Activated CD4-positive, CD25-positive, alpha-beta regulatory T cell treated with anti-CD3 and anti-CD28 coated beads, Interleukin-2, amount 50 U/mL, for 72 hours (primary cell): ENCODE results near the gene SLX4IP.
"Not testable (repeated sequence)": the region's sequence is repeated elsewhere in the genome, so short reads cannot be mapped to it uniquely, and the experiment has no call there.

Source experiments
- DNase-seq: peaks from one replicate; pipeline ENCODE4 v3.0.0; 2021

The SLX4IP gene

GRCh38 chr20:10434832-10435812, at the start of gene SLX4IP:
Gene SLX4IP, plus strand, starts transcription at chr20:10435305. Its CDS starts 22,900 bp downstream, at chr20:10458205.
- DNase-seq: peak; percentile 73

DNA sequence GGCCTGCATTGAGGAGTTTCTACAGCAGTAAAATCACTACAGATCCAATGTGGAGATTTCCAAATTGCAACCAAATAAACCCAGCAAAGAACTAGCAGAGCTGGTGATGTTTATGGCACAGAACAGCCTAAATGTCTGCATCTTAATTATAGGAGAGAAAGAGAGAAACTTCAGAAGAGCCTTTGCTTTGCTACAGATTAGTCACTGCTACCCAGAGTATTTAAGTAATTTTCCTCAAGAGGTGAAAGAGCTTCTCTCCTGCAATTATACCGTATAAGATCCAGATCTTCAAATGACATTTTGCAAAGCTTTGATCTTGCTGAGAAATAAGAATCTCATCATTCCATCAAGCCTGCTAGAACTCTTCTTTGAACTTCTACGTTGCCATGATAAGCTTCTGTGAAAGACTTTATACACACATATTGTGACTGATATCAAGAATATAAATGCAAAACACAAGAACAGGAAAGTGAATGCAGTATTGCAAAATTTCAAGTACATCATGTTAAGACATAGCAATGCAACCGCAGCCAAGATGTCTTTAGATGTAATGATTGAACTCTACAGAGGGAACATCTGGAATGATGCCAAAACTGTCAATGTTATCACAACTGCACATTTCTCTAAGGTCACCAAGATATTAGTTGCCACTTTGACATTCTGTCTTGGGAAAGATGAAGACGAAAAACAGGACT, 49.1 kb upstream of the SLX4IP start:
- no peak for DNase-seq

GRCh38 chr20:10387686-10388085, 47.4 kb upstream of the SLX4IP start:
- DNase-seq: no peak

DNA sequence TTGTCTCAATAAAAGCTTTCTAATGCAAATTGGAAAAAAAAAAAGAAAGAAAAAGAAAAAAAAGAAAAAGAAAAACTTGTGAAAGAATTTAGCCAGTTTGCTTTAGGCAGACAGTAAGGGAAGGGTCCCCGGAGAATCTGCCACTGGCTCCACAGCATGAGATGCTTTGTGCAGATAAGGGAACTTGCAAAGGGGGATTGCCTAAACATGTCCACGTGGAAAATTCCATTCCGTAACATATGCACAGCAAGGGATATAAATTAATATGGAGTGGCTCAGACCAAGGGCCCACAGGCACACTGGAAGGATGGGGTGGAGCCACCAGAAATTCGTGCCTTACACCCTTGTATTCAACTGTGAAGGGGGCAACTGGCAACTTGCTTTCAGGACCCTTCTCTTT, 46.5 kb upstream of the SLX4IP start:
- no peak for DNase-seq

GRCh38 chr20:10390709-10391108, 44.4 kb upstream of the SLX4IP start:
- DNase-seq: no peak

DNA sequence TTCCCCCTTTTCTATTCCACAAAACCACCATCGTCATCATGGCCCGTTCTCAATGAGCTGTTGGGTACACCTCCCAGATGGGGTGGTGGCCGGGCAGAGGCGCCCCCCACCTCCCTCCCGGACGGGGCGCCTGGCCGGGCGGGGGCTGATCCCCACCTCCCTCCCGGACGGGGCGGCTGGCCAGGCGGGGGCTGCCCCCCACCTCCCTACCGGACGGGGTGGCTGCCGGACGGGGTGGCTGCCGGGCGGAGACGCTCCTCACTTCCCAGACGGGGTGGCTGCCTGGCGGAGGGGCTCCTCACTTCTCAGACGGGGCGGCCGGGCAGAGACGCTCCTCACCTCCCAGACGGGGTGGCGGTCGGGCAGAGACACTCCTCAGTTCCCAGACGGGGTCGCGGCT, 40.4 kb upstream of the SLX4IP start:
- not testable (repeated sequence) for DNase-seq

GRCh38 chr20:10398834-10399369, 36.2 kb upstream of the SLX4IP start:
- no peak for DNase-seq

DNA sequence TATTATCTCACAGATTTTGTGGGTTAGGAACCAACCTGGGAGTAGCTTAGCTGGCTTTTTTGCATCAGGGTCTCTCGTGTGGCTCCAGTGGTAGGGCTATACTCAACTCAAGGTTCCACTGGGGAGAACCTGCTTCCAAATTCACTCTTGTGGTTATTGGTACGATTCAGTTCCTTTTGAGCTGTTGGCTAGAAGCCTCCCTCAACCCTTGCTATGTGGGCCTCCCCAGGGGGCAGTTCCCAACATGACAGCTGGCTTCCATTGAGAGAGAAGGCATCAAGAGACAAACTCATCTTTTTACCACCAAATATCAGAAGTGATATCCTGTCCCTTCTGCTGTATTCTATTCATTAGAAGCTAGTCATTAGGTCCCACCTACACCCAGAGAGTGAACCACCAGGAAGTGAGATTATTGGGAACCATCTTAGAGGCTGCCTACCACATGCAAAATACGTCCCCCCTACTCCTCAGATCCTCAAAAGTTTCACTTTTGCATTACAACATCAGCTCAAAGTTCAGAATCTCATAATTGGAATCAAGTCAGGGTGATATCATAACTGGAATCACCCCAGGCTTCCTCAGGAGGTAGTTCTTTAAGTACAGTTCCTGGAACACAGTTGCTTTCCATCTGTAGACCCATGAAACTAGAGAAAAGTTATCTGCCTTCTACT, 32.0 kb upstream of the SLX4IP start:
- no peak for DNase-seq

DNA sequence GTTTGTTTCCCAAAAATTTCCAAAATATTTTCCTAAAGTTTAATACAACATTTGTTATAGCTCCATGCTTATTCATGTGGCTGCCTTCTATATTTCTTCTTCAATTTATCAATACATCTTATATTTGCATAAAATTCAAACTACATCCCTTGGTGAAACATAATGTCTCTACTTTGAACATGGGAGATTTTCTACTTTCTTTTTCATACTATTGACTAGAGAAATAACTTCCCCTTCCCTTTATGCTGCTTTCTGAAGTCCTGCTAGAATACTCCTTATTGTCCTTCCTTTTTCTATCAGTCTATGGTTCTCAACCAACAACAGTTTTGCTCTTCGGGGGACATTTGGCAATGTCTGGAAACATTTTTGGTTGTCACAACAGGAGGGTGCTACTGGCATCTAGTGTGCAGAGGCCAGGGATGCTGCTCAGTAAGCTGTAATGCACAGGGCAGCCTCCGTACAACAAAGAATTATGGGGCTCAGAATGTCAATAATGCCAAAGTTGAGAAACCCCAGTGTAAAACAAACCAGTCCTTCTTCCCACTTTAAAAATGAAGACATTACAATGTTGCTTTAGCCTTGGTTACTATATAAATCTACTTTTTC, 31.0 kb upstream of the SLX4IP start:
- no peak for DNase-seq

- DNase-seq: no peak
Observed at GRCh38 chr20:10404959-10405530, 30.1 kb upstream of the SLX4IP start.

DNA sequence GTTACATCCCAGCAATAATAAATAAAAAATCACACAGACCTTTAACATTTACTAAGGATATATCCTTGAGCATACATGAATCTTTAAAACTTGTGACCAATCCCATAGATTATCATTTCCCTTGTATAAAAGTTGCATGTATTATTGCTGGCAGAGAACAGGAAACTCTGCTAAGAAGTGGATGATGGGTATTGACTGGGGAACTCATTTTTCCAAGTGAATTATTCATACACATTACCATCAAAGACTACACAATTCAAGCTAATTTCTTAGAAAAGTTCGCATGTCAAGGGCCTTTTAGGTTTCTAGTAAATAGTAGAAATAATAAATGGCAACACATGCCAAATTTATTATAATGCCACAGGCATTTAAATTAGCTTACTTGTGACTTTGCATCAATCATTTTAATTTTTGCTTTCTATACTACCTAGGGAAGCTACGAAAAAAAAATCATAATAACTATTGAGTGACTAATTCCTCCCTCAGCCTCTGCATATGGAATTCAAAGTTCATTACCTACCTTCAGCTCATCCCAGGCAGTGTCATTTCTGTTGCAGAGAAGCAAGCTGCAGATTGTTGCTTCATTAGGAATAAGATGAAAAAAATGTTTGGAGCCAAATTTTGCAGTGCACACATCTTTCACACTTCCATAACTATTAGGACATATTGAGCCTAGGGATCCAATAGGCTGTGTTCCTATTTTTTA, 26.8 kb upstream of the SLX4IP start:
- no peak for DNase-seq

DNA sequence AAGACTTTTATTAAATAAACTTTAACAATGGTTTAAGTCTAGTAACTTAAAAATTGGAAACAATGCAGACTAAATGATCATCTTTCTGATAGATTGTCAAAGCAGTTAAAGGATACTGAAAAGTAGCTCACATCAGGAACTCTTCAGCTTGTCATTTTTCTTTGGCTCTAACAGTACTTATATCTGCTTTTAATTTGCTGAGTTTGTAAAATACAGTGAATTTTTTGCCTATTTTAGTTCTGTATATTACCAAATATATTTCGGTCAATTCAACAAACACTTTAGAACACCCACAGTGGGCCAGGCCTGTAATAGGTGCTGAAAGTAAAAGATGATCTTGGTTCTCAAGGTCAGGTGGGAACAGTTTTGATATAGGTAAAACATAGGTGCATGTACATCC, 23.4 kb upstream of the SLX4IP start:
- DNase-seq: no peak

- no peak for DNase-seq
Observed at GRCh38 chr20:10412591-10413408, 22.3 kb upstream of the SLX4IP start.

GRCh38 chr20:10415013-10415650, 20.0 kb upstream of the SLX4IP start:
- no peak for DNase-seq

DNA sequence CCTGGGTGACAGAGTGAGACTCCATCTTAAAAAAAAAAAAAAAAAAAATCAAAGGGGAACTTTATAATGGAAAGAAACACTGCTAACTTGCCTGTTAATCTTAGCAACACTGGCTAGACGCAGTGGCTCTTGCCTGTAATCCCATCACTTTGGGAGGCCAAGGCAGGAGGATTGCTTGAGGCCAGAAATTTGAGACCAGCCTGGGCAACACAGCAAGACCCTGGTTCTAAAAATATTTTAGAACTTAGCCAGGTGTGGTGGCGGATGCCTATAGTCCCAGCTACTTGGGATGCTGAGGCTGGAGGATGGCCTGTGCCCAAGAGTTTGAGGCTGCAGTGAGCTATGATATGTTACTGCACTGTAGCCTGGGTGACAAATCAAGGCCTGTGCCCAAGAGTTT, 17.9 kb upstream of the SLX4IP start:
- not testable (repeated sequence) for DNase-seq

DNA sequence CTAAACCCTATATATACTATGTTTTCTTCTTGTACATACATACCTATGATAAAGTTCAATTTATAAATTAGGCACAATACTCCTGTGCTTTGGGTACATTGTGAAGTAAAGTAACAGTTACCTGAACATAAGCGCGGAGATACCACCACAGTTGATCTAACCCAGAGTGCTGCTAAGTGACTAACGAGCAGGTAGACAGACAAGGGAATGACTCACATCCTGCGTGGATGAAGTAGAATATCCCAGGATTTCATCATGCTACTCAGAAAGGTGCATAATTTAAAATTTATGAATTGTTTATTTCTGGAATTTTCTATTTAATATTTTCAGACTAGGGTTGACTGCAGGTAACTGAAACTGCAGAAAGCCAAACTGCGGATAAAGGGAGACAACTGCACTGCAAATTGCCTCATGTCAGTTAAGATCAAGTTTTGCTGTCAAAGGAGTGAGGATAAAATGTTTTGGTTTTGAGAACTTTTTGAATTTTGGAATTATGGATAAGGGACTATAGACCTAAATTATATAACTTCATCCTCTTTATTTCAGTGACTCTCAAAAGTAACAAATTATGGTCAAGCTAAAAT, 15.5 kb upstream of the SLX4IP start:
- DNase-seq: no peak

DNA sequence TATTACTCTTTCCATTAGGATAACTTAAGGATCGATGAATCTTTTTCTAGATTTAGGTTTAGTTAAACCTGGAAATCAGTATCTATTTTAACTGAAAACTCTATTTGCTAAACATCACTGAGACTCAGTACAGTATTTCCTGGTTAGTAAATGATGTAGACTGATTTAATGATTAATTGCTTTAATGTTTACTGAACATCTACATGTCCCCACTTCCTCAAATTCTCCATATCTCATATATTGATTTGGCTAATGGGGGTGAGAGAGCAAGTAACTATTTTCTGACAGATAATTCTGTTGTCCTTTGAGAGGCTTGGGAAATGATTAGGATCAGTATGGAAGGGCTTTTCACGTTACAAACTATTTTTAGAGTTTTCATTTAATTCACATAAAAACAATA, 11.4 kb upstream of the SLX4IP start:
- DNase-seq: no peak

DNA sequence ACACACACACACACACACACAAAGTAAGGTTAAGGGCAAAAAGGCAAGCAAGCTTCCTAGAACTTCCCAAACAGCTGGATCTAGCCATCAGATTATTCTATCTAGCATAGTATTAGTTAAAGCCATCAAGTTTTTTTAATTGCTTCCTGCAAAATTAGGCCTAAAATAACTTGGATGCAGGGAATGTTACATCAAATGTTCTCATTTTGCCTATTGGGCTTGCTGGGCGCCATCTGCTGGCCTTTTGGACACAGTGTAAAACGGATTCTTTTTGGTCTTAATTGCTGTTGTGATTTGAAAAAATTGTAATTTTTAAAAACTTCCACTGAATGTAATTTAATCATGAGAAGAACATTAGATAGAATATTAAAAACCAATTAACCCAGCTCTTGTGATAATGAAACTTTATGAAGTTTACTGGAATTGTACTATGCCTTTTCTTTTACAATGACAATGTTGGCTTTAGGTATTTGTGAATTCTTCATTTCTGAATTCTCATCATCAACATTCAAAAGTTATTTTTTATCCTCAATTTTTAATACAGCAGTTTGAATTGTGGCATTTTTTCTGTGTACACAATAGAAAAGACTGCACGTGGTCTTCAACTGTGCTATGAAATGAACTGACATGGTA, 7.9 kb upstream of the SLX4IP start:
- DNase-seq: peak; percentile 39

DNA sequence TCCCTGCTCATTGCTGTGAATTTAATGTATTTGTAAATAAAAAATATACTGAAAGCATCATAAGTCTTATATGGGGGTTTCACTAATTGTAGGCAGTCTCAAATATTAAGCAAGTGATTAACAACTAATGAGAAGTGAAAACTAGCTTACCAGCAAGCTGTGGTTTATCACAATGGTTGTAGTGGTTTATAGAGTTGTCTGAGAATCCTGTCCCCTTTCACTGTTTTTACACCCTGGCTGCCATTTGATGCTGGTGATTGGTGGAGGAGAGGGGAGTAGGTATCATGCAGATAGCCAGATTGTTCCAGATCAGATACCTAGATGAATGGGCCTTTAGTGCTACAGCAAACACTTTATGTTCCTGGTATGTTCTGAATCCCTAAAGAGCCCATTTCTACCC, 7.1 kb upstream of the SLX4IP start:
- no peak for DNase-seq
